Smooth muscle cell (in vitro differentiated cells): ENCODE measurements around the gene IPCEF1. TPM values are rescaled to one million over a fixed set of nuclear protein-coding genes. Genes with fewer than 3 reads are reported as not detected.

Experiments used
- DNase-seq: peaks from one replicate; lab custom pipeline; 2025; ENCODE audit not compliant: unreplicated experiment; lab: John Stamatoyannopoulos, UW
- H2AFZ ChIP-seq: fragments of 200-600 bp; sonication (generic); 2 replicates; pipeline ENCODE4 v1.6.0; 2016; ENCODE audit warnings: antibody characterized with exemption, low read depth, mild to moderate bottlenecking
- H3F3A ChIP-seq: fragments of 200-600 bp; sonication (generic); 2 replicates; pipeline ENCODE4 v1.6.0; 2017; ENCODE audit warnings: antibody characterized with exemption, low read depth
- H3K27ac ChIP-seq: fragments of 200-600 bp; sonication (generic); 2 replicates; pipeline ENCODE4 v1.5.1; 2016; ENCODE audit warnings: low read depth, mild to moderate bottlenecking
- H3K27me3 ChIP-seq: fragments of 200-600 bp; sonication (generic); 2 replicates; pipeline ENCODE4 v1.6.1; 2016; ENCODE audit warnings: low read depth, mild to moderate bottlenecking
- H3K36me3 ChIP-seq: fragments of 200-600 bp; sonication (generic); 2 replicates; pipeline ENCODE4 v1.5.1; 2016; ENCODE audit warnings: low read depth
- H3K4me1 ChIP-seq: fragments of 200-600 bp; sonication (generic); 2 replicates; pipeline ENCODE4 v1.5.1; 2016; ENCODE audit warnings: low read depth
- H3K4me2 ChIP-seq: fragments of 200-600 bp; sonication (generic); 2 replicates; pipeline ENCODE4 v1.6.0; 2016; ENCODE audit warnings: mild to moderate bottlenecking
- H3K4me3 ChIP-seq: fragments of 200-600 bp; sonication (generic); 2 replicates; pipeline ENCODE4 v1.5.1; 2016; ENCODE audit warnings: mild to moderate bottlenecking
- H3K79me2 ChIP-seq: fragments of 200-600 bp; sonication (generic); 2 replicates; pipeline ENCODE4 v1.6.0; 2016; ENCODE audit warnings: low read depth, mild to moderate bottlenecking
- H3K9ac ChIP-seq: fragments of 200-600 bp; sonication (generic); 2 replicates; pipeline ENCODE4 v1.6.0; 2016; ENCODE audit warnings: low read depth
- H3K9me3 ChIP-seq: fragments of 200-600 bp; sonication (generic); replicated peaks from 2 replicates; pipeline ENCODE4 v1.5.1; 2016; ENCODE audit warnings: low read depth
- H4K20me1 ChIP-seq: fragments of 200-600 bp; sonication (generic); 2 replicates; pipeline ENCODE4 v1.6.0; 2016; ENCODE audit warnings: low read depth
- CTCF ChIP-seq: fragments of 200-600 bp; sonication (generic); IDR thresholded peaks from 2 replicates; pipeline ENCODE4 v1.5.1; 2017; ENCODE audit warnings: borderline replicate concordance, mild to moderate bottlenecking, antibody characterized with exemption; ENCODE audit not compliant: insufficient read depth, poor library complexity, severe bottlenecking
- WGBS: methylation state at CpG from one replicate; pipeline ENCODE4 v1.1.7; 2016; ENCODE audit warnings: low lambda C conversion rate; 5-methylcytosine and 5-hydroxymethylcytosine counted together
- polyA plus RNA-seq: library from polyadenylated mRNA; unstranded; fragments of >200 nt; fragmentation: Nextera tagmentation; extraction: Ambion mirVana; gene quantifications from 2 replicates; pipeline ENCODE4 v1.2.1, GENCODE V29; 2016
- total RNA-seq: library from RNA; depleted of rRNA; stranded (reverse); fragments of >200 nt; gene quantifications from 2 replicates; pipeline ENCODE4 v1.2.3, GENCODE V29; 2014

IPCEF1 gene
- total and polyA plus RNA-seq, 2 experiments from 2014 or later = 0.04 TPM; not detected in 1

GRCh38 chr6:154223296-154223695 is 133.3 kb downstream of the IPCEF1 start:
- Histone ChIP-seq H3K4me2 (no peak overlapping the region), H2AFZ (no peak overlapping the region), H3K27ac (no peak overlapping the region), H3K4me1 (peaks cover 11% of the 10 kb centered on the region), H3K9ac (no peak overlapping the region), H3K79me2 (no peaks in the 10 kb centered on the region), H4K20me1 (no peaks in the 10 kb centered on the region), H3K27me3 (no peaks in the 10 kb centered on the region), H3K9me3 (no peaks in the 10 kb centered on the region), H3K36me3 (no peaks in the 10 kb centered on the region), H3F3A (no peaks in the 10 kb centered on the region), H3K4me3 (no peak overlapping the region)
- WGBS = 83% methylated on average over 2 of the region's 2 CpGs
- no peak for TF ChIP-seq CTCF
- no peak for DNase-seq

GRCh38 chr6:154222716-154223115 is 133.9 kb downstream of the IPCEF1 start:
- no peak for TF ChIP-seq CTCF

GRCh38 chr6:154219250-154219649 is 137.4 kb downstream of the IPCEF1 start:
- TF ChIP-seq CTCF = no peak
- no peak overlapping the region for H2AFZ ChIP-seq
- no peak for DNase-seq
- no peaks in the 10 kb centered on the region for H3K36me3 ChIP-seq
- peaks cover 17% of the 10 kb centered on the region for H3K4me1 ChIP-seq
- no peaks in the 10 kb centered on the region for H3F3A ChIP-seq
- H3K79me2 ChIP-seq = no peaks in the 10 kb centered on the region
- no peak overlapping the region for H3K9ac ChIP-seq
- H3K4me2 ChIP-seq = no peak overlapping the region
- H3K27ac ChIP-seq = no peak overlapping the region
- no peaks in the 10 kb centered on the region for H3K27me3 ChIP-seq
- no peaks in the 10 kb centered on the region for H4K20me1 ChIP-seq
- WGBS = 87% methylated on average over 6 of the region's 6 CpGs
- H3K4me3 ChIP-seq = no peak overlapping the region
- H3K9me3 ChIP-seq = no peaks in the 10 kb centered on the region

More at GRCh38 chr6:154222716-154223115, 133.9 kb downstream of the IPCEF1 start:
- no peaks in the 10 kb centered on the region for H4K20me1 ChIP-seq
- no peaks in the 10 kb centered on the region for H3F3A ChIP-seq
- WGBS = 81% methylated on average over 6 of the region's 6 CpGs
- no peak for DNase-seq
- H2AFZ ChIP-seq = no peak overlapping the region
- H3K4me1 ChIP-seq = peaks cover 15% of the 10 kb centered on the region
- H3K9me3 ChIP-seq = no peaks in the 10 kb centered on the region
- no peak overlapping the region for H3K27ac ChIP-seq
- no peak overlapping the region for H3K9ac ChIP-seq
- no peaks in the 10 kb centered on the region for H3K27me3 ChIP-seq
- H3K4me2 ChIP-seq = no peak overlapping the region
- H3K36me3 ChIP-seq = no peaks in the 10 kb centered on the region
- H3K79me2 ChIP-seq = no peaks in the 10 kb centered on the region
- no peak overlapping the region for H3K4me3 ChIP-seq

- no peak overlapping the region for H3K4me2 ChIP-seq
- no peak for DNase-seq
- H3K27me3 ChIP-seq = no peaks in the 10 kb centered on the region
- H3K79me2 ChIP-seq = no peaks in the 10 kb centered on the region
- peaks cover 17% of the 10 kb centered on the region for H3K4me1 ChIP-seq
- H4K20me1 ChIP-seq = no peaks in the 10 kb centered on the region
- no peak overlapping the region for H2AFZ ChIP-seq
- H3K36me3 ChIP-seq = no peaks in the 10 kb centered on the region
- 79% methylated on average over 6 of the region's 6 CpGs for WGBS
- H3K9me3 ChIP-seq = no peaks in the 10 kb centered on the region
- TF ChIP-seq CTCF = no peak
- no peaks in the 10 kb centered on the region for H3F3A ChIP-seq
- no peak overlapping the region for H3K4me3 ChIP-seq
- H3K9ac ChIP-seq = no peak overlapping the region
- no peak overlapping the region for H3K27ac ChIP-seq
Measured at GRCh38 chr6:154218787-154219186, 137.8 kb downstream of the IPCEF1 start.
